Hepatocyte (in vitro differentiated cells): ENCODE results near the gene FGF12. TPM values are rescaled to one million over a fixed set of nuclear protein-coding genes. Genes with fewer than 3 reads are reported as not detected.

Experiments used
- DNase-seq: peaks from one replicate; pipeline ENCODE4 v3.0.0-alpha.2; 2016; ENCODE audit warnings: low spot score
- H2AFZ ChIP-seq: fragments of 200-600 bp; sonication (generic); 2 replicates; pipeline ENCODE4 v1.6.0; 2016; ENCODE audit warnings: antibody characterized with exemption, mild to moderate bottlenecking
- H3K27ac ChIP-seq: fragments of 200-600 bp; sonication (generic); 2 replicates; pipeline ENCODE4 v1.5.1; 2016; ENCODE audit warnings: mild to moderate bottlenecking
- H3K27me3 ChIP-seq: fragments of 200-600 bp; sonication (generic); 2 replicates; pipeline ENCODE4 v1.6.1; 2016
- H3K36me3 ChIP-seq: fragments of 200-600 bp; sonication (generic); replicated peaks from 2 replicates; pipeline ENCODE4 v1.5.1; 2016; ENCODE audit warnings: low read depth; ENCODE audit not compliant: insufficient read depth
- H3K4me1 ChIP-seq: fragments of 200-600 bp; sonication (generic); 2 replicates; pipeline ENCODE4 v1.5.1; 2016; ENCODE audit warnings: mild to moderate bottlenecking, moderate library complexity; ENCODE audit not compliant: insufficient read depth
- H3K4me2 ChIP-seq: fragments of 200-600 bp; sonication (generic); 2 replicates; pipeline ENCODE4 v1.6.0; 2016
- H3K4me3 ChIP-seq: fragments of 200-600 bp; sonication (generic); 2 replicates; pipeline ENCODE4 v1.5.1; 2016; ENCODE audit warnings: mild to moderate bottlenecking
- H3K79me2 ChIP-seq: fragments of 200-600 bp; sonication (generic); 2 replicates; pipeline ENCODE4 v1.6.0; 2017; ENCODE audit warnings: mild to moderate bottlenecking
- H3K9me2 ChIP-seq: fragments of 200-600 bp; sonication (generic); replicated peaks from 2 replicates; pipeline ENCODE4 v1.6.0; 2017; ENCODE audit warnings: mild to moderate bottlenecking; ENCODE audit not compliant: insufficient read depth
- H3K9me3 ChIP-seq: fragments of 200-600 bp; sonication (generic); 2 replicates; pipeline ENCODE4 v1.5.1; 2016; ENCODE audit warnings: low read depth, mild to moderate bottlenecking
- H4K20me1 ChIP-seq: fragments of 200-600 bp; sonication (generic); 2 replicates; pipeline ENCODE4 v1.6.0; 2016; ENCODE audit warnings: mild to moderate bottlenecking; ENCODE audit not compliant: insufficient read depth, poor library complexity, severe bottlenecking
- EZH2 ChIP-seq: fragments of 200-600 bp; sonication (generic); IDR thresholded peaks from 2 replicates; pipeline ENCODE4 v1.6.1; 2016; ENCODE audit warnings: antibody characterized with exemption, mild to moderate bottlenecking, borderline replicate concordance
- EZH2phosphoT487 ChIP-seq: fragments of 200-600 bp; sonication (generic); IDR thresholded peaks from one replicate; pipeline ENCODE4 v1.6.1; 2018; ENCODE audit warnings: antibody characterized with exemption, mild to moderate bottlenecking, low read depth, moderate library complexity; ENCODE audit not compliant: unreplicated experiment, severe bottlenecking
- WGBS: methylation state at CpG from one replicate; pipeline ENCODE4 v1.1.6; 2016; ENCODE audit warnings: low lambda C conversion rate; ENCODE audit errors: missing lambda C conversion rate; 5-methylcytosine and 5-hydroxymethylcytosine counted together
- polyA plus RNA-seq: library from polyadenylated mRNA; unstranded; fragments of >200 nt; fragmentation: Nextera tagmentation; extraction: Ambion mirVana; gene quantifications from 2 replicates; pipeline ENCODE4 v1.2.1, GENCODE V29; 2016
- total RNA-seq: library from RNA; depleted of rRNA; stranded (reverse); fragments of >200 nt; gene quantifications from 2 replicates; pipeline ENCODE4 v1.2.3, GENCODE V29; 2014
- TF ChIP-seq, protein P1 (sequence below): fragments of 200-600 bp; sonication (generic); IDR thresholded peaks from 2 replicates; pipeline ENCODE4 v1.5.1; 2016; ENCODE audit warnings: antibody characterized with exemption, mild to moderate bottlenecking; ENCODE audit not compliant: poor library complexity

Gene FGF12
- total and polyA plus RNA-seq, 2 experiments from 2014 or later, result 2.1 TPM

DNA sequence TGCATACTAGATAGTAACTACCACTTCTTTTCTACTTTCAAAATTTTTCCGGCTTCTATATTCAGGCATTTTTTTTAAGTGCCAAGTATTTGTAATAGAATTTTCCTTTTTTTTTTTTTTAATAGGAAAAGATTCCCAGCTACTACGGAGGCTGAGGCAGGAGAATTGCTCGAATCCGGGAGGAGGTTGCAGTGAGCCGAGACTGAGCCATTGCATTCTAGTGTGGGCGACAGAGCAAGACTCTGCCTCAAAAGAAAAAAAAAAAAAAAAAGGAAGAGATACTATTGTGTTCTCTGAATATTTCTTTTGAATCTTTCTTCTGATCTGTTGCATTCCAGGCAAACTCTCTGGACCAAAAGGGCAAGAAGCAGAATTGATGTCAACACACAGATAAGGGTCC lies 557.3 kb downstream of the FGF12 start:
- WGBS, result 79% methylated on average over 6 of the region's 6 CpGs
- no peak for DNase-seq
- no peaks in the 10 kb centered on the region for H3K9me2 ChIP-seq
- H3K79me2 ChIP-seq, result no peaks in the 10 kb centered on the region
- H3K27ac ChIP-seq, result no peak overlapping the region
- H3K27me3 ChIP-seq, result no peaks in the 10 kb centered on the region
- no peak overlapping the region for H3K4me2 ChIP-seq
- no peak overlapping the region for H3K4me3 ChIP-seq
- no peak overlapping the region for H2AFZ ChIP-seq
- H3K36me3 ChIP-seq, result no peaks in the 10 kb centered on the region
- TF ChIP-seq EZH2phosphoT487 (no peak), EZH2 (no peak)
- TF ChIP-seq, protein P1, sequence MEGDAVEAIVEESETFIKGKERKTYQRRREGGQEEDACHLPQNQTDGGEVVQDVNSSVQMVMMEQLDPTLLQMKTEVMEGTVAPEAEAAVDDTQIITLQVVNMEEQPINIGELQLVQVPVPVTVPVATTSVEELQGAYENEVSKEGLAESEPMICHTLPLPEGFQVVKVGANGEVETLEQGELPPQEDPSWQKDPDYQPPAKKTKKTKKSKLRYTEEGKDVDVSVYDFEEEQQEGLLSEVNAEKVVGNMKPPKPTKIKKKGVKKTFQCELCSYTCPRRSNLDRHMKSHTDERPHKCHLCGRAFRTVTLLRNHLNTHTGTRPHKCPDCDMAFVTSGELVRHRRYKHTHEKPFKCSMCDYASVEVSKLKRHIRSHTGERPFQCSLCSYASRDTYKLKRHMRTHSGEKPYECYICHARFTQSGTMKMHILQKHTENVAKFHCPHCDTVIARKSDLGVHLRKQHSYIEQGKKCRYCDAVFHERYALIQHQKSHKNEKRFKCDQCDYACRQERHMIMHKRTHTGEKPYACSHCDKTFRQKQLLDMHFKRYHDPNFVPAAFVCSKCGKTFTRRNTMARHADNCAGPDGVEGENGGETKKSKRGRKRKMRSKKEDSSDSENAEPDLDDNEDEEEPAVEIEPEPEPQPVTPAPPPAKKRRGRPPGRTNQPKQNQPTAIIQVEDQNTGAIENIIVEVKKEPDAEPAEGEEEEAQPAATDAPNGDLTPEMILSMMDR, result no peak
- H3K9me3 ChIP-seq, result no peaks in the 10 kb centered on the region
- H4K20me1 ChIP-seq, result no peaks in the 10 kb centered on the region
- H3K4me1 ChIP-seq, result no peaks in the 10 kb centered on the region

GRCh38 chr3:192169332-192169915 lies 557.9 kb downstream of the FGF12 start:
- no peaks in the 10 kb centered on the region for H3K9me2 ChIP-seq
- H3K27me3 ChIP-seq, result no peaks in the 10 kb centered on the region
- H3K9me3 ChIP-seq, result no peaks in the 10 kb centered on the region
- TF ChIP-seq EZH2phosphoT487 (no peak), EZH2 (no peak)
- TF ChIP-seq, protein P1, result no peak
- no peaks in the 10 kb centered on the region for H4K20me1 ChIP-seq
- H3K4me3 ChIP-seq, result no peak overlapping the region
- WGBS, result 86% methylated on average over 4 of the region's 4 CpGs
- no peaks in the 10 kb centered on the region for H3K36me3 ChIP-seq
- DNase-seq, result no peak
- H3K4me2 ChIP-seq, result no peak overlapping the region
- H3K79me2 ChIP-seq, result no peaks in the 10 kb centered on the region
- H3K27ac ChIP-seq, result no peak overlapping the region
- H2AFZ ChIP-seq, result no peak overlapping the region
- no peaks in the 10 kb centered on the region for H3K4me1 ChIP-seq

GRCh38 chr3:192168202-192168601 lies 559.1 kb downstream of the FGF12 start:
- Histone ChIP-seq H3K79me2 (no peaks in the 10 kb centered on the region), H2AFZ (no peak overlapping the region), H3K27ac (no peak overlapping the region), H3K9me2 (no peaks in the 10 kb centered on the region), H3K27me3 (no peaks in the 10 kb centered on the region), H3K36me3 (no peaks in the 10 kb centered on the region), H3K4me2 (no peak overlapping the region), H4K20me1 (no peaks in the 10 kb centered on the region), H3K4me1 (no peaks in the 10 kb centered on the region), H3K9me3 (no peaks in the 10 kb centered on the region), H3K4me3 (no peak overlapping the region)
- TF ChIP-seq, protein P1, result no peak
- TF ChIP-seq EZH2 (no peak), EZH2phosphoT487 (no peak)
- DNase-seq, result no peak

DNA sequence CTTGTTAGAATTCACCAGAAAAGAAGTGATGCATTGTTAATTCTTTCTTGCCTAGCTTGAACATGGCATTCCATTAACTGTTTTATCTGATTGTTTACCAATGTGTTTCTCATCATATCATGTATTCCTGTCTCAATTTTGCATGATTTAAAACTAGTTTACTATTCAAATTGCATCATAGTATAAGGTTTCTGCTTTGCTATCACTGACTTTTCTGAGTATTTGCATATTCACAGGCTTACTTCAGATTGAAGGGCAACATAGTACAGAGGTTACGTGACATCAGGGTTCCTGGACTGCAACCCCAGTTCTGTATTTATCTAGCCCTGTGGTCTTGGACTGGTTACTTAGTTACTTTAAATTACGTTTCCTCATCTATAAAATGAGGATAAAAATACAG lies 561.8 kb downstream of the FGF12 start:
- Histone ChIP-seq H3K79me2 (no peaks in the 10 kb centered on the region), H3K27me3 (no peaks in the 10 kb centered on the region), H3K9me2 (no peaks in the 10 kb centered on the region), H4K20me1 (no peaks in the 10 kb centered on the region), H3K9me3 (no peaks in the 10 kb centered on the region), H2AFZ (no peak overlapping the region), H3K36me3 (no peaks in the 10 kb centered on the region), H3K27ac (no peak overlapping the region), H3K4me3 (no peak overlapping the region), H3K4me1 (no peaks in the 10 kb centered on the region), H3K4me2 (no peak overlapping the region)
- WGBS, result 54% methylated on average over 2 of the region's 2 CpGs
- TF ChIP-seq EZH2, result no peak
- TF ChIP-seq, protein P1, result no peak
- DNase-seq, result no peak
